ENCODE results near the gene TGFBI.

TGFBI gene

GRCh38 chr5:136094189-136094912 is 65.6 kb downstream of the TGFBI start:
- no peak for DNase-seq
- Histone ChIP-seq H3K4me1 (no peaks in the 10 kb centered on the region), H3K36me3 (no peaks in the 10 kb centered on the region), H3K27ac (no peak overlapping the region), H3K27me3 (peaks cover 0 to 5% of the 10 kb centered on the region in 2 donors), H3K4me3 (no peak overlapping the region), H3K9me3 (no peaks in the 10 kb centered on the region)
- no peak for TF ChIP-seq CTCF (IDR thresholded peaks at IDR 0.05)
- intact Hi-C loops (cut with DNase I; ENCODE audit: low total_unique reads) = no loop called here

GRCh38 chr5:136094913-136095641 is 66.3 kb downstream of the TGFBI start:
- Histone ChIP-seq H3K36me3 (no peaks in the 10 kb centered on the region), H3K4me1 (no peaks in the 10 kb centered on the region), H3K27ac (no peak overlapping the region), H3K27me3 (peaks cover 0 to 5% of the 10 kb centered on the region in 2 donors), H3K4me3 (no peak overlapping the region), H3K9me3 (no peaks in the 10 kb centered on the region)
- TF ChIP-seq CTCF (IDR thresholded peaks at IDR 0.05) = no peak
- no peak for DNase-seq
- intact Hi-C loops (cut with DNase I; ENCODE audit: low total_unique reads) = no loop called here

GRCh38 chr5:136098176-136098575 is 69.4 kb downstream of the TGFBI start:
- no peaks in the 10 kb centered on the region for H3K4me1 ChIP-seq
- no peaks in the 10 kb centered on the region for H3K36me3 ChIP-seq
- H3K27ac ChIP-seq = no peak overlapping the region
- H3K9me3 ChIP-seq = no peaks in the 10 kb centered on the region
- peaks cover 0 to 5% of the 10 kb centered on the region in 2 donors for H3K27me3 ChIP-seq
- no peak overlapping the region for H3K4me3 ChIP-seq
- DNase-seq = no peak
- intact Hi-C loops (cut with DNase I; ENCODE audit: low total_unique reads) = no loop called here
- TF ChIP-seq CTCF (IDR thresholded peaks at IDR 0.05) = no peak

- no peaks in the 10 kb centered on the region for H3K36me3 ChIP-seq
- intact Hi-C loops (cut with DNase I; ENCODE audit: low total_unique reads) = no loop called here
- no peaks in the 10 kb centered on the region for H3K9me3 ChIP-seq
- H3K4me1 ChIP-seq = no peaks in the 10 kb centered on the region
- H3K27ac ChIP-seq = no peak overlapping the region
- DNase-seq = no peak
- H3K27me3 ChIP-seq = peaks cover 0 to 5% of the 10 kb centered on the region in 2 donors
- no peak overlapping the region for H3K4me3 ChIP-seq
- no peak for TF ChIP-seq CTCF (IDR thresholded peaks at IDR 0.05)
These were observed 71.1 kb downstream of the TGFBI start for GRCh38 chr5:136099870-136100269.

GRCh38 chr5:136101884-136102283 is 73.1 kb downstream of the TGFBI start:
- intact Hi-C loops (cut with DNase I; ENCODE audit: low total_unique reads) = no loop called here
- Histone ChIP-seq H3K27ac (no peak overlapping the region), H3K9me3 (no peaks in the 10 kb centered on the region), H3K4me1 (no peaks in the 10 kb centered on the region), H3K36me3 (no peaks in the 10 kb centered on the region), H3K27me3 (no peaks in the 10 kb centered on the region), H3K4me3 (no peak overlapping the region)
- no peak for DNase-seq
- no peak for TF ChIP-seq CTCF (IDR thresholded peaks at IDR 0.05)
